AG04450 (cell line): ENCODE results near the gene NDUFB10. TPM values are rescaled to one million over a fixed set of nuclear protein-coding genes. Genes with fewer than 3 reads are reported as not detected.
"Not testable (repeated sequence)": the region's sequence is repeated elsewhere in the genome, so short reads cannot be mapped to it uniquely, and the experiment has no call there.

ENCODE experiments used
- CTCF ChIA-PET: fragments of 300-600, 350-600 bp; formaldehyde crosslinking; extraction: SDS; loops from one replicate; lab custom pipeline; 2022; ENCODE audit warnings: antibody characterized with exemption, inconsistent platforms; lab: Charles Lee
- POLR2A ChIA-PET: fragments of 350-600 bp; formaldehyde crosslinking; extraction: SDS; loops from one replicate; lab custom pipeline; 2021; ENCODE audit warnings: antibody characterized with exemption, inconsistent platforms; lab: Yijun Ruan, JAX
- DNase-seq: peaks from one replicate; pipeline ENCODE4 v3.0.0-alpha.2; 2011; ENCODE audit warnings: low read depth, low spot score
- H3K27ac ChIP-seq: one replicate; pipeline ENCODE4 v1.5.1; 2012; ENCODE audit warnings: low read depth, low read length, control low read depth
- H3K27me3 ChIP-seq: one replicate; pipeline ENCODE4 v1.6.0; 2012; ENCODE audit warnings: low read length; ENCODE audit not compliant: control insufficient read depth, insufficient read depth
- H3K4me3 ChIP-seq: 2 replicates; pipeline ENCODE4 v1.5.1; 2011; ENCODE audit warnings: mild to moderate bottlenecking, low read depth, low read length, control low read depth
- H3K9me3 ChIP-seq: 2 replicates; pipeline ENCODE4 v1.5.1; 2012; ENCODE audit warnings: low read length; ENCODE audit not compliant: control insufficient read depth, insufficient read depth
- CTCF ChIP-seq: IDR thresholded peaks from 2 replicates; pipeline ENCODE4 v1.5.1; 2011; ENCODE audit warnings: low read depth, low read length, control low read depth, inconsistent platforms
- polyA plus RNA-seq: library from polyadenylated mRNA; depleted of rRNA; stranded (reverse); fragments of >200 nt; gene quantifications from 2 replicates; pipeline ENCODE4 v1.2.3, GENCODE V29; 2011

NDUFB10 gene
- polyA plus RNA-seq, 1 experiment = 126 TPM

- Histone ChIP-seq H3K27me3 (no peaks in the 10 kb centered on the region), H3K27ac (no peak overlapping the region), H3K9me3 (no peaks in the 10 kb centered on the region), H3K4me3 (no peak overlapping the region)
- CTCF ChIA-PET = no interaction called here
- no peak for DNase-seq
- POLR2A ChIA-PET = no interaction called here
- TF ChIP-seq CTCF = no peak
These were observed 20.4 kb upstream of the NDUFB10 start for GRCh38 chr16:1938910-1939309.

- H3K27ac ChIP-seq, CTCF ChIA-PET, H3K27me3 ChIP-seq, POLR2A ChIA-PET, DNase-seq, H3K9me3 ChIP-seq, H3K4me3 ChIP-seq: not testable (repeated sequence)
These were observed 19.5 kb upstream of the NDUFB10 start for GRCh38 chr16:1939833-1940232.

DNA sequence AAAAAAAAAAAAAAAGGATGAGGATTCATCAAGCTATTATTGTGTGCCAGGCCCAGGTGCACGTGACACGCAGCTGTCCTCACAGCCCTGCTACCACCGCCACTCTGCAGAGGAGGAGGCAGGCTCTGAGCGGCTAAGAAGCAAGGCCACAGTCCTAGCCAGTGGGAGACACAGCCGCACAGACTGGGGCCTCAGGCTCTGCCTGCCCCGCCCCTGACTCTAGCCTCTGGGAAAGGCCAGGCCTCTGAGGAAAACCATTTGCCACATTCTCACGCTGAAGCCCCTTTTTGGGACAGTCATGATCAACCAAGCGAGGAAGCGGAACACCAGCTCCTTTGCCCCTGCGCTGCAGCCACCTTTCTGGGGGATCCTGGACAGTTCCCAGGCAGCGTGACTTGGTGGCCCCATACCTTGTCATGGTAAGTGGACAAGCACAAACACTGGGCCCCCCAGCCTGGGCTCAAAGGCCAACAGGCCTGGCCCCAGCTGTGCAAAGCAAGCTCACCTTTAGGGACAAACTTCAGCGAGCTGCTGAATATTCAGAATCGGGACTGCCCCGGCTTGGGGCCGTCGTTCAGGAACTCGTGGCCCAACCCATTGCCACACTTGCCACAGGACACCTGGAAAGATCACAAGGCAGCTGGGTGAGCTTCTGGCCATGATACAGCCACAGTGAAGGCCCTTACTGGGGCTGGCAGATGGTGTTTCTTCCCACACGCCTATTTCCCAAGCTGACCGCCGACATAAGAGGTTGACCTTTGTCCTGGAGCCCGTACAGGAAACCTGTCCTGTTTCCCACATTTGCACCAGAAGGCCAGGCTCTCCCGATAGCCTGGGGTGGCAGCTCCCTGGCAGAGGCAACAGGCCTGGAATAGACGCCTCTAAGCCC lies 18.8 kb upstream of the NDUFB10 start:
- Histone ChIP-seq H3K4me3 (no peak overlapping the region), H3K27ac (no peak overlapping the region), H3K9me3 (no peaks in the 10 kb centered on the region; the same call in 1 of the 2 replicates), H3K27me3 (no peaks in the 10 kb centered on the region)
- no peak for TF ChIP-seq CTCF
- ChIA-PET CTCF (interaction anchor here (0.7 to 1.4 kb wide), 3 partner anchors 8 to 85 kb away, joined by 3 to 6 read pairs (median 5); no protein-coding TSS in a partner anchor), POLR2A (interaction anchor here (0.7 kb wide), 1 partner anchor 19 kb away, joined by 3 read pairs; no protein-coding TSS in a partner anchor)
- no peak for DNase-seq

GRCh38 chr16:1941162-1942046 lies 17.9 kb upstream of the NDUFB10 start:
- ChIA-PET CTCF (interaction anchor here (0.5 to 1.4 kb wide), 5 partner anchors 9 to 603 kb away, joined by 3 to 6 read pairs (median 3); no protein-coding TSS in a partner anchor), POLR2A (interaction anchor here (0.7 to 1.1 kb wide), 2 partner anchors 18 to 23 kb away, joined by 3 to 6 read pairs; partner anchors contain the start of gene RPS2)
- Histone ChIP-seq H3K4me3 (peak overlapping the region; percentile 88; the same call in 1 of the 2 replicates), H3K27me3 (no peaks in the 10 kb centered on the region), H3K27ac (no peak overlapping the region), H3K9me3 (no peaks in the 10 kb centered on the region; the same call in 1 of the 2 replicates)
- TF ChIP-seq CTCF = no peak
- no peak for DNase-seq
